Stimulated activated effector memory CD8-positive, alpha-beta T cell treated with anti-CD3 and anti-CD28 coated beads, Interleukin-12 subunit alpha, Interleukin-12 subunit beta, amount 100 ng/mL, for 72 hours (primary cell): ENCODE results near the gene INSIG2.
A peak's percentile ranks its signal among the peaks of the same experiment; 100 is the strongest.

Experiments used
- ATAC-seq: fragments of 150-1000 bp; cut with Tn5 transposase; 2 replicates; pipeline ENCODE4 v1.10.0; 2021
- DNase-seq, 2 donors: peaks; one replicate each; pipeline ENCODE4 v3.0.0; 2021 to 2022; ENCODE audit warnings: low spot score in 2 of 2
- H3K27ac Mint-ChIP-seq: one replicate; pipeline ENCODE4 v1.8.0; 2022; ENCODE audit warnings: mild to moderate bottlenecking, mixed read lengths
- H3K36me3 Mint-ChIP-seq: one replicate; pipeline ENCODE4 v1.8.0; 2022; ENCODE audit warnings: mild to moderate bottlenecking, mixed read lengths
- H3K4me1 Mint-ChIP-seq: one replicate; pipeline ENCODE4 v1.8.0; 2022; ENCODE audit warnings: mixed read lengths
- H3K4me3 Mint-ChIP-seq: one replicate; pipeline ENCODE4 v1.8.0; 2022; ENCODE audit warnings: mild to moderate bottlenecking, mixed read lengths
- H3K9me3 Mint-ChIP-seq: one replicate; pipeline ENCODE4 v1.8.0; 2022; ENCODE audit warnings: mixed read lengths

INSIG2 gene

DNA sequence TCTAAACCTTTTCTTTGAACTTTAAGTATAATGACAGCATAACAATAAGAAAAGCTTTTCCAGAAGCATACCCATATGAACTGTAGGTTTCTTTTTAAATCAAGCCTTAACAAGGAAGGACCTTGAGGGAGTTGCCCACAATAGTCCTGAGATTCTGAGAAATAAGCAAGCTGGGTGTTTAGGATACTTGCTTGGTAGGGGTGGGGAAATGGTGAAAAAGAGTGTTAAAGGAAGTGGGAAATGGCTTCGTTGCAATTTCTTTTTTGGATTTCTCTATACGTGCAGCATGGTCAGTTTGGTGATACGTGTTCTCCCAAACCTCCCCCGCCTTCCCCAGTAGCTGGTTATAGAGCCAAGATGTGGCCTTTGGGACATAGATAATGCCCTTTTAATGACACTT lies 17.2 kb downstream of the INSIG2 start:
- Mint-ChIP-seq H3K36me3 (peaks cover 100% of the 10 kb centered on the region), H3K4me3 (no peak overlapping the region)

DNA sequence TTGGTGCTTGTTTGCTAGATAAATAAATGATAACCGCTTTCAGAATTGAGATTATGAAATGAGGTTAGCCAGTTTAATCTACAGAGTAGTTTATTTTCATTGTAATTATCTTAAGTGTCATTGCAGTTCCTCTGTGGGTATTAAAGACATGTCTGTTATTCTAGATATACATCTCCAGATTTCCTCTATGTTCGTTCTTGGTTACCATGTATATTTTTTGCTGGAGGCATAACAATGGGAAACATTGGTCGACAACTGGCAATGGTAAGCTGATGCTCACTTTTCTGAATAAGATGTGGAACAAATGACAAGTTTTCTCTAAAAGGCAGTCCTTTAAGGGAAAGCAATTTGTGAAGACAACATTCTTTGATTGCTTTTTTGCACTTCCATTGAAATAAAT lies 18.7 kb downstream of the INSIG2 start:
- Mint-ChIP-seq H3K36me3 (peaks cover 100% of the 10 kb centered on the region), H3K27ac (no peak overlapping the region), H3K4me1 (peaks cover 28% of the 10 kb centered on the region)

More for the DNA sequence above, 17.2 kb downstream of the INSIG2 start:
- Mint-ChIP-seq H3K4me1 (peaks cover 29% of the 10 kb centered on the region), H3K27ac (no peak overlapping the region), H3K9me3 (no peaks in the 10 kb centered on the region)
- ATAC-seq (no peak), DNase-seq (no peak)

DNA sequence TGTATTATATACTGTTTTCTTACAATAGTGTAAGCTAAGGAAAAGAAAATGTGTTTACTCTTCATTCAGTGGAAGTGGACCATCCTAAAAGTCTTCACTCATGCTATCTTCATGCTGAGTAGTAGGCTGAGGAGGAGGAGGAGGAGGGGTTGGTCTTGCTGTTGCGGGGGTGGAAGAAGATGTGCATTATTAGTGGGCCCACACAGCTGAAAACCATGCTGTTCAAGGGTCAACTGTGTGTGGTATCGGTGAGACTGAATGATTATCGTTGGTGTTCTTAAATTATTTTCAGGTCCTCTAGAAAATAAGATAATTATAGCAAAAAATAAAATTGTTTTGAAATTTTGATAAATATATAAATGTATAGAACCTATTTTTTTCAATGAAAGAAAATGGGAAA lies 22.0 kb downstream of the INSIG2 start:
- no peaks in the 10 kb centered on the region for H3K9me3 Mint-ChIP-seq
- peaks cover 94% of the 10 kb centered on the region for H3K36me3 Mint-ChIP-seq
- H3K27ac Mint-ChIP-seq: no peak overlapping the region
- ATAC-seq (no peak), DNase-seq (no peak)
- no peak overlapping the region for H3K4me3 Mint-ChIP-seq
- H3K4me1 Mint-ChIP-seq: peaks cover 7% of the 10 kb centered on the region

More for the DNA sequence above, 18.7 kb downstream of the INSIG2 start:
- Mint-ChIP-seq H3K9me3 (no peaks in the 10 kb centered on the region), H3K4me3 (no peak overlapping the region)
- ATAC-seq (no peak), DNase-seq (no peak)

DNA sequence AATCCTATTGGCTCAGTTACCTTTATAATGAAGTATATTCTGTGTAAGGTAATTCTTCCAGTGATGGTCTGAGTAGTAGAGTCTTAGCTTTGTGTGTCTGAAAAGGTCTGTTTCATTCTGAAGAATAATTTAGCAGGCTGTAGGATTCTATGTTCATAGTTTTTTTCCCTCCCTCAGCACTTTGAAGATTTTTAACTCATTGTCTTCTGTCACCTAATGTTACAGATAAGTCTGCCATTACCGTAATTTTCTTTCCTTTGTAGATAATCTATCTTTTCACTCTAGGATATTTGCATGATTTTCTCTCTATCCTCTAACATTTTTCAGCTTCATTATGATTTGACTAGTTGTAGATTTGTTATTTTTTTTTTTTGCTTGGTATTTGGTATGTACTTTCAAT lies 22.7 kb downstream of the INSIG2 start:
- Mint-ChIP-seq H3K4me1 (peaks cover 7% of the 10 kb centered on the region), H3K27ac (no peak overlapping the region), H3K9me3 (no peaks in the 10 kb centered on the region), H3K36me3 (peaks cover 87% of the 10 kb centered on the region), H3K4me3 (no peak overlapping the region)
- ATAC-seq (no peak), DNase-seq (no peak)

DNA sequence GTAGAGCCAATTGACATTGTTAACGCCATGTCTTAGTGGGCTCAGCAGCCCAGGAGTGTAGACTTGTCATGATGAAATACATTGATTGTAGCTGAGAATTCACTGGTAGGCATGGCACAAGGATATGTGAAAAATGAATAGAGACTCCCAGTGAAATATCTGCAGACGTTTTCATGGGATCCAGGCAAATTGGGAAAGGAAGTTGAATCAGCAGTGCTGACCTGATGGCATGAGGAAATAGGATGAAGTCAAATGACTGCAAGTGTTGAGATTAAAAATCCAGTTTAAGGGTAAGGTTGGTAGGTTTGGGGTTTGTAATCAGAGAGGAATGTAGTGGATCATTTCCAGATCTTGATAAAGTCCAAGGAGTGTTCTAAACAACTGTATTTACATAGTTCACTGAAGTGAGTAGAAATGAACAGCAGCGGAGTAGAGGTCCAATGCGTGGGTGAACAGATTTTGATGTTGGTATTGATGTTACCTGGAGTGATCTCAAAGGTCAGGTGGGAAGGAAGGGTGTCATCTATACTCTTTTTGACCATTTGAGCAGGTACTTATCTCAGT lies 24.6 kb downstream of the INSIG2 start:
- H3K9me3 Mint-ChIP-seq: no peaks in the 10 kb centered on the region
- ATAC-seq: peak; percentile 44
- H3K4me3 Mint-ChIP-seq: no peak overlapping the region
- peaks cover 7% of the 10 kb centered on the region for H3K4me1 Mint-ChIP-seq
- peaks cover 82% of the 10 kb centered on the region for H3K36me3 Mint-ChIP-seq
- H3K27ac Mint-ChIP-seq: no peak overlapping the region
- no peak for DNase-seq

DNA sequence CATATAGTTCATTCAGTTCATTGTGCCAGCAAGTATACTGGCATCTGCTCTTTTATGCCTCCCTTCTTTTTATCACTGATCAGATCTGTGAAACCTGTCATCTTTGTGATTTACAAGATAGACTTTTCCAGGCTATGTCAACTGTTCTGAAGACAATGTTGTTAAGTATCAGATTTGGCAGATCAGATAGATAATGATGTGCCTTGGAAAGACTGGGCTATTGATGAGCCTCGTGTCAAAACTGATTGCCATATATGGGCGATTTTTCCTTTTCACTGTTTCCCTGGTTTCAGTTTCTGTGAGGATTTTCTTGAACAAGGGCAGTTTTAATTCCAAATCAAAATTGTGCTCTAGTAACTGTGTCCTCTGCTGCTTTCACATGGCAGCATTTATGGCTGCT lies 26.6 kb downstream of the INSIG2 start:
- Mint-ChIP-seq H3K9me3 (no peaks in the 10 kb centered on the region), H3K27ac (peak overlapping the region; percentile 38), H3K4me3 (no peak overlapping the region), H3K36me3 (peaks cover 79% of the 10 kb centered on the region), H3K4me1 (peaks cover 7% of the 10 kb centered on the region)
- no peak for ATAC-seq
- DNase-seq: no peak

DNA sequence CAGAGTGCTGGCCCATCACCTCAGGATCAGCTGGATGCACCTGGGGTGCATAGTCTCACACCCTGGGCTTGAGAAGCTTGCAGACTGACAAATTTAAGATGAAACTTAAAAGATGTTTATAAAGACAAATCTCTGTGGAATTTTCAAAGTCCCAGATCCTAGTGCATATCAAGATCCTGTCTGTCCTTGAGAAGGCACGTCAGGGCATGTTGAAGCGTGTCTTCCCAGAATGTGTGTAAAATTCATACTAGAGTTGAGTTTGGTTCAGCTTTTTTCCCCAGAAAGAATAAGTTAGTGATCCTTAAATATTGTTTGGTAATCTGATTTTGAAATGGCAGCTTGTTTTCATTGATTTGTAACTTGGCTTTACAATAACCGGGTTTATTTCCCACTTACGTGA lies 27.5 kb downstream of the INSIG2 start:
- Mint-ChIP-seq H3K4me1 (peaks cover 7% of the 10 kb centered on the region), H3K4me3 (no peak overlapping the region)

DNA sequence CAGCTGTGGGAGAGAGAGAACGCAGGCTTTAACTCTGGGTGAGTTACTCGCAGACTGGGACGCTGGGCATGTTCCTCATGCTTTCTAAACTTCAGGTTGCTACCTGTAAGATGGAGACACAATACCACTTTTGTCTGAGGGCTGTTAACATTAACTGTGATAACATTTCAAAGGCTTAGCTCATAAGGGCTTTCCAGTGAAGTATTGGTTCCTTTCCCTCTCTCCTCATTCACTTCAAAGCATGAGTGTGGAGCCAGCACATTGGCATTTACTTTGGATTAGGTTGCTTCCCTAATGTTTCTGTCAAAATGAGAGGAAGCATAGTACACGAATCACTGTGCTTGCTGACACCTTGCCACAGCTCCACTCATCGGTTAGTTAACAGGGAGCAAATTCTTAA lies 30.2 kb downstream of the INSIG2 start:
- Mint-ChIP-seq H3K27ac (peak overlapping the region; percentile 53), H3K4me3 (no peak overlapping the region), H3K9me3 (no peaks in the 10 kb centered on the region), H3K4me1 (no peaks in the 10 kb centered on the region), H3K36me3 (peaks cover 47% of the 10 kb centered on the region)
- no peak for DNase-seq
- ATAC-seq: no peak

More for the DNA sequence above, 27.5 kb downstream of the INSIG2 start:
- ATAC-seq (no peak), DNase-seq (no peak)
- H3K36me3 Mint-ChIP-seq: peaks cover 70% of the 10 kb centered on the region
- H3K9me3 Mint-ChIP-seq: no peaks in the 10 kb centered on the region
- H3K27ac Mint-ChIP-seq: peak overlapping the region; percentile 13

DNA sequence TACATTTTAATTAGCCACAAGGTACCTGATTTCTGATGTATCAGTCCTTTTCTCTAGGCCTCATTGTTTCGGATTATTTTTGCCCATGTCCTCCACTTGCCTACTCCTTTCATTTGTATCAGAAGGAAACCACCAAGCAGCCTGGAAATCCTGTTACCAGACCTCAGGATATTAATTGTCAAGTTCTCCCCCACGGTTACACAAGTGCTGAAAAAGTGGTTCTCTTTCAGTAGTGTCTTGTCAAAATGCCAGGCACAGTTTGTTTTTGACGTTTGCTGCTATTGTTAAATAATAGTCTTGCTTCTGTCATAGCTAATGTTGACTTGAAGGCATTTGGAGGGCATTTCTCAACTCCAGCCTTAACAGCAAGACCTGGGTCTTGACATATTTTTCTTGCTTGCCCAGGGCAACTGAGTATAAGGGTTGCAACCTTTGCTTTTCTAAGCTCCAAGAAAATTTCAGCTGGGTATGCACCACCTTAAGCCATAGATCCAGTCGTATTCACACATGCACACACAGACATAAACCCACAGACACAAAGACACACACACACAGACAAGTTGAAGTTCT lies 31.0 kb downstream of the INSIG2 start:
- Mint-ChIP-seq H3K9me3 (no peaks in the 10 kb centered on the region), H3K4me1 (no peaks in the 10 kb centered on the region), H3K4me3 (no peak overlapping the region), H3K36me3 (peaks cover 39% of the 10 kb centered on the region), H3K27ac (peak overlapping the region; percentile 53)
- ATAC-seq: no peak
- DNase-seq: no peak

DNA sequence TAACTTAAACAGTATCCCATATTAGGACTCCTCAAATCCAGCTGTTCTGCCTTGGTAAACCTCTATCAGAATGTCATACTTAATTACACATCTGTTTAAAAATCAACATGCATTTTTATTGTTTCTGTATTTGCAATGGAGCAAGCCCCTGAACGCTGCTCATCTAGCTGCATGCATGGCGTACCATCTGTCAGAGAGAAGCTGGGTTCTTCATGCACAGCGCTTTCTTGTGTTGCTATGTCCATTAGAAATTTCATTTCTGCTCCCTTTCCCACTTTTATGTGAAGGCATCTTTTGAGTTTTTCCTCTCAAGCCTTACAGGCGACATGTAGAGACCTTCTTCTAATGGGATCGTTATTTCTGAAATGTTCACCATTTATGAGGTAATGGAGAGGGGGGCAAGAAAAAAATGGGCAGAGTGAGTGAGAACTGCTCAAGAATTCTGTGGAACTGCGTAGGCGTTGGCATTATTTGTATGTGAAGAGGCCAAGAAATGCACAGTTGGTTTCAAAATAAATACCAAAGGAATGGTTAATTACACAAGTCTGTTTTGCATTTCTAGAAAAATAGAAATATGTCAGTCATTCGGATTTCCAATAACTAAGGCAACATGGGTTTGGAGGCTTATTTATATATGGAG lies 31.6 kb downstream of the INSIG2 start:
- Mint-ChIP-seq H3K36me3 (peaks cover 33% of the 10 kb centered on the region), H3K4me3 (no peak overlapping the region), H3K9me3 (no peaks in the 10 kb centered on the region), H3K4me1 (no peaks in the 10 kb centered on the region), H3K27ac (no peak overlapping the region)
- no peak for ATAC-seq
- DNase-seq: no peak

DNA sequence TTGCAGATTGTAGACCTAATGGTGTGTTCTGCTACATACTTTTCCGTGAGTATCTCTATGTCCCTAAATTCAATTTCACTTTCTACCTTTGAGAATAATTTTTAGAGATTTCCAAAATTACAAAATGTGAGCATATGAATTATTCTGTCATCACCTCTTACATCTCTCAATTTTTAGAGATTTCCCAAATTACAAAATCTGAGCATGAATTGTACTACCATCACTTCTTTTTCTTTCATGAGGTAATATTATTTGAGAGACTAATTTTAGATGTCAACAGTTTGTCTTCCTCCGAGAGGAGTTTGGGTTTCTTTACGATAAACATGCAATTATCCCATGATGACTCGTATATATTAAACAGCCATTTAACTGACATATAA lies 32.1 kb downstream of the INSIG2 start:
- H3K4me3 Mint-ChIP-seq: no peak overlapping the region
- no peak overlapping the region for H3K27ac Mint-ChIP-seq
- DNase-seq (no peak), ATAC-seq (no peak)
- H3K4me1 Mint-ChIP-seq: no peaks in the 10 kb centered on the region
- peaks cover 31% of the 10 kb centered on the region for H3K36me3 Mint-ChIP-seq
- no peaks in the 10 kb centered on the region for H3K9me3 Mint-ChIP-seq

DNA sequence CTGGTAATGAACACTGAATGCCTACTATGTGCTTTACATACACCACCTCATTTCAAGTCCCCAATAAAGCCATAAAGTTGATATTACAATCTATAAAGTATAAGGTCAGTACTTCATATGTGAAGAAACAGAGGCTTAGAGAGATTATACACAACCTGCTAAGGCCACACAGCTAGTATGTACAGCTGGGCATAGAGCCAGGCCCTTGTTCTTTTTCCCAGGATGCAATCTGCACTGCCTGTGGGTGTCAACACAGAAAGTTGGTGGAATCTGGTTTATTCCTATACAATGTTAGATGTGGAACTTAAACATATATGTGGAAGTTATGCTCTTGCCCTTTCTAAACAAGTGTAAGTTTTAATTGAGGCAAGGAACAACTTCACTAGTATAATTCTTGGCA lies 32.8 kb downstream of the INSIG2 start:
- no peak for ATAC-seq
- no peak overlapping the region for H3K4me3 Mint-ChIP-seq
- H3K4me1 Mint-ChIP-seq: no peaks in the 10 kb centered on the region
- H3K9me3 Mint-ChIP-seq: no peaks in the 10 kb centered on the region
- no peak for DNase-seq
- H3K36me3 Mint-ChIP-seq: peaks cover 31% of the 10 kb centered on the region
- H3K27ac Mint-ChIP-seq: no peak overlapping the region

DNA sequence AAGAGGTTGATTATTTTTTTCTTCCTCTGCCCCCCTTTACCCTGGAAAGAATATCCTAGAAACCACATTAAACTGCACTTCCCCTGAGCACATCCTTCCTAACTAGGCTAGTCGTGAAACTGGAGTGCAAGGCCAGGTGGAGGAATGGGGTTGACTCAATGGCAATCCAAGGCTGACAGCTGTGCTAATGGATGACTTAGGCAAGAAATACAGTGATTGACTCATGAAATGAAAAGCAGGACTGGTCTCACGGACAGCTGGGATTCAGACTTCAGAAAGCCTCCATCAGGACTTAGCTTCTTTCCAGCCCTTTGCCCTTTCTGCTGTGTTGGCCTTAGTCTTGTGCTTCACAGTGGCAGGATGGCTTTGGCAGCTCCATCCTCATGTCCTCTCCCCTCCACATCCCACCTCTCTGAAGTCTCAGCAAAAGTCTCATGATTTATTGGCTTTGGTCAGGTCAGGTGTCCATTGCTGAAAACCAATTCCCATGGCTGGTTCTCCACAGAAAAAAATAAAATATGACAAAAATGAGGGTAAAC lies 33.8 kb downstream of the INSIG2 start:
- ATAC-seq: no peak
- peaks cover 25% of the 10 kb centered on the region for H3K36me3 Mint-ChIP-seq
- no peak for DNase-seq
- H3K27ac Mint-ChIP-seq: peak overlapping the region; percentile 11
- H3K9me3 Mint-ChIP-seq: no peaks in the 10 kb centered on the region
- H3K4me1 Mint-ChIP-seq: no peaks in the 10 kb centered on the region
- no peak overlapping the region for H3K4me3 Mint-ChIP-seq

DNA sequence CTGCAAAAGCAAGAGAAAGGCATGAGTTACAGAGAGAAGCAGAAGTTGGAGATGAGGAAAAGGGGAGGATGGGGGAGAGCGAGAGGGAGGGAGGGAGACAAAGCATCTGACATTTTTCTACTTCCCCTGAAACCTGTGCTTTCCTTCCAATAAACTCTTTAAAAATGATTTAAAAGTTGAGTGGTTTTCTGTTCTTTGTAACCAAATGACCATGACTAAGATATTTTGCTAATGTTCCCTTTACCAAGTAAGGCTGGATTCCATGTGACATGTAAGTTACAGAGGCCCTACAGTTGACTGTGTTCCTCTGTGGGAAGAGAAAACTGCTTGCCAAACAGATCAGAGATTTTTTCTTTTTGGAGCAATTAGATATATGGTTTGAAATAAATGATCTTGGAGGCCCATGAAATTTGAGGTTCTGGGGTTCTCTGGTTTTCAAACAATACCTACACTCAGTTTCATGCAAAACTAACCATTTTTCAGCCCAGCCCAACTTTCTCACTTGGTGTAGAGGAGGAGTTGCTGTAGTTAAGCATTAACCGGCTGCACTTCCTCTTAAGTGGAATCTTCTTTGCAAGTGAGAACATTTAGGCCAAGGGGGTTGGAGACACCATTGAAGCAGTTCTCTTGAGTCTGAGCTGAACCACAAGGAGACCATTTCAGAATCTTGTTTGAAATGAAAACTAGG lies 34.5 kb downstream of the INSIG2 start:
- no peaks in the 10 kb centered on the region for H3K4me1 Mint-ChIP-seq
- no peaks in the 10 kb centered on the region for H3K9me3 Mint-ChIP-seq
- no peak for DNase-seq
- H3K4me3 Mint-ChIP-seq: no peak overlapping the region
- no peak for ATAC-seq
- H3K27ac Mint-ChIP-seq: peak overlapping the region; percentile 11
- peaks cover 18% of the 10 kb centered on the region for H3K36me3 Mint-ChIP-seq

DNA sequence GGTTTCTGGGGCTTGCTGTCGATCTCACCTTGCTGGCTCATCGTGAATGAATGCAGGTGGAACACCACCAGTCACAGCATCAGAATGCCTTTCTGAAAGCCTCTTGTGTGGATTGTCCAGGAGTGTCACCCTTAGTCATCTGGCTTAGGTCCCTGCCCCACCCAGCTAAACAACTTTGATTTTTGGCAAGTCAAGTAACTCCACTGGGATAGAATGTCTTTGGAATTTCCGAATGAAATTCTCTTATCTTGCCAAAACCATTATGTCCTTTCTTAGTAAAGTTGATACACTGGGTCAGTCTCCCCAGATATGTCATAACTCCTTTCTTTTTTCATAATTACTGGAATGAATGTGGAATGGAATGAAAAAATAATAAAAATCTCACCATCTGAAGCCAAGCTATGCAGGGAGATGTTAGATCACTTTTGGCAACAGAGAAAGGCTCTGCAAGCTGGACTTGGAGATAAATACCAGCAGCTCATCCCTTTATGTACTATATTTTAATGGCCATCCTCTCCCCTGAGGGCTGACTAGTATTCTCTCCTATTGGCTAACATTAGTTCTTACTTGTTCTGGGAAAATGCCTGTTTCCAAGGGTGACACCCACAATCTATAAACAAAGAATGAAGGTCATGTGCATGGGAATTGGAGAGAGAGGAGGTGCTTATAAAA lies 35.4 kb downstream of the INSIG2 start:
- Mint-ChIP-seq H3K27ac (no peak overlapping the region), H3K4me3 (no peak overlapping the region), H3K9me3 (no peaks in the 10 kb centered on the region), H3K36me3 (peaks cover 9% of the 10 kb centered on the region), H3K4me1 (no peaks in the 10 kb centered on the region)
- DNase-seq (no peak), ATAC-seq (no peak)
